IPS DF 19.7 (cell line): Measurements from ENCODE around the gene SLC7A6.

Experiments
- DNase-seq: peaks from one replicate; pipeline ENCODE4 v3.0.0-alpha.2; 2013; ENCODE audit warnings: low read depth, low spot score

SLC7A6 gene

DNA sequence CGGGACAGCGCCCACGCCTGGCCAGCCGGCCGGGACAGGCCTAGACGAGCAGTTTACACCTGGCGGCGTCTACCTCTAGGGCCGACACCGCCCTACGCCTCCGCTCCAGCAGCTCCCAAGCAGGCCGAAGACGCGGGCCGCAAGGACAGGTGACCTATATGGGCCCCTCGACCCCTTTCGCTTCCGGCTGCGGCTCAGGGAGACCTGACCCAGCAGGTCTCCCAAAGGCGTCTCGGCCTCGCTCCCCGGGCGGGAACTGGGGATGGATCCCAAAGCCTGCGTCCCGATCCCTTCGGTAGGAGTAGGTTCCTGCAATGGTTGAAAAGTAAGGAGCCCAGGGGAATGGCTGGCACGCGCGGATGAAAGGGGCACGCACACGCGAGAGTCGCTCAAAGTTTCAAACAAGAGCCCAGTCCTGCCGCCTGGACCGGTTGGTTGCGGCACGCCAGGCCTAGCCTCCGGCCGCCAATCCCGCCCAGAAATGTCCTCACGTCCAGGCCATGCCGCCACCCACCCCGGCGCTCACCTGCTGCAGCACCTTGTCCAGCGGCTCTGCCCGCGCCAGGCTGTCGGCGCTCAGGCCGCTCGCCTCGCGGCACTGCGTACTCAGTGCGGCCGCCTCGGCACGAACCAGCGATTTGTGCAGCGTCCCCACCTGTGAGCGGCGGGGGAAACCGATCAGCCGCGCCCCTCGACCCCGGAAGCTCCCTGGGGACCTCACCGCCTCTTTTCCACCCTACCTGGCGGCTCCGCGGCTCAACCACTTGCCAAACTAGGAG is 29.0 kb upstream of the SLC7A6 start:
- DNase-seq: no peak

GRCh38 chr16:68235887-68236136 is 28.5 kb upstream of the SLC7A6 start, which contains the start of gene ESRP2:
Gene ESRP2 (minus strand): TSS chr16:68236127. CDS start chr16:68236045, 82 bp downstream.
- DNase-seq: no peak

DNA sequence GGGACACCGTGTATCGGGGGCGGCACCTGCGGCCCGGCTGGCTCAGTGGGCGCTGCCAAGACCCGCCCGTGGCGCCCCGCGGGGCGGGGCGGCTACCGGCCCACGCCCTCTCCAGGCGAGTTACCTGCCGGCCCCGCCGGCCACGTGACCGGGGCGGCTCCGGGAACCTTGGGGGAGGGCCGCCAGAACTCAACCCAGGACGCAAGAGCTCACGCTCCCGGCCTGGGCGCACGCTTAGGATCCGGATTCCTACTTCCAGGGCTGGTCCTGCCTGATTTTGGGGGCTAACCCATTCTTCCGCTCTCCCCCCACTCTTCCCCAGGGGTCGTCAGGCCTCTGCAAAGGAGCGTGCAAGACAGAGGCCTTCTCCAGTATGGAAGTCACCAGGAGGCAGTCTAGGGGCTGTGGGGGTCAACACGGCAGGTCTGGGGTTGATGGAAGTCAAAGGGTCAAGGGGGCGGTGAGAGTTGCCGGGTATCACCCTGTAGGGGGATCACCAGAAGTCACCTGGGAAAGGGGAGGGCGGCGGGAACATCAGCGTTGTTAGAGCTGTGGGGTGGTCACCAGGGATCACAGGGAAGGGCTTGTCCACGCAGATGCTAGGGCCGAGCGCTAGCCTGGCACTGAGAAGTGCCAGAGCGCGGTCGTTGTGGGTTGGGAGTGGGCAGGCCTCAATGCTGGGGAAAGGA is 28.0 kb upstream of the SLC7A6 start:
- no peak for DNase-seq

DNA sequence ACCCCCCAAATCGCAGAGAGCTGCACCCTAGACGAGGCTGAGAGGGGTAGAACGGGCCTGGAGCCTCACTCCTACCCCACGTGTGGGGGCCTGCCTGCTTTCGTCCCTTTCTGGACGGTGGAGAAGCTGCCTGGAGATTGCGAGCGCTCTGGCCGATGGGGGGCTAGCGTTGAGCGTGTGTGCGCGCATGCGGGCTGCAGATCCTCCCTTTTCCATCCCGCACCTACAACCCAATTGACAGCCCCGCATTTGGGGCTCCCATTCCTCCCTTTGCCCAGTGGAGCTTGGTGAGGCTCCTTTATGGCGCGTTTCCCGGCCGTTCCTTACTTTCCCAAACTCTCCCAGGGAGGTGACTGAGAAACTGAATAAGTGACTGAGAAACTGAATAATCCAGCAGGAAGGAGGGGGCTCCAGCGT is 27.5 kb upstream of the SLC7A6 start:
- DNase-seq: no peak

- DNase-seq: peak; percentile 89
Observed at GRCh38 chr16:68237243-68238028, 26.9 kb upstream of the SLC7A6 start.

DNA sequence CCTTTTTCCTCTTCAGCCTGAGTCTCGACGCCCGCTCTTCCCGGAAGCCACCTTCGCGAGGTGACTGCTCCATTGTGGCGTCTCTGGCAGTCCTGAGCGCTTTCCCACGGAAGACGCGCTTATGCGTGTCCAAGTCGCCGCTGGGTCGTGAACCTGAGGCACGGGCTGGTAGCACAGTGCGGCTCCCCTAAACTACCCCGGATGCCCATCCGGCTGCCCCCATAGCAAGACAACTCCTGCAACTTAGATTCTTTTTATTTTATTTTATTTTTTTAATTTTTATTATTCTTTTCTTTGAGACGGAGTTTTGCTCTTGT is 26.3 kb upstream of the SLC7A6 start:
- DNase-seq: no peak

GRCh38 chr16:68242085-68242484 is 22.2 kb upstream of the SLC7A6 start:
- DNase-seq: no peak

- no peak for DNase-seq
Observed at GRCh38 chr16:68242926-68243858, 21.1 kb upstream of the SLC7A6 start.

GRCh38 chr16:68244481-68244902 is 19.8 kb upstream of the SLC7A6 start:
- DNase-seq: no peak

DNA sequence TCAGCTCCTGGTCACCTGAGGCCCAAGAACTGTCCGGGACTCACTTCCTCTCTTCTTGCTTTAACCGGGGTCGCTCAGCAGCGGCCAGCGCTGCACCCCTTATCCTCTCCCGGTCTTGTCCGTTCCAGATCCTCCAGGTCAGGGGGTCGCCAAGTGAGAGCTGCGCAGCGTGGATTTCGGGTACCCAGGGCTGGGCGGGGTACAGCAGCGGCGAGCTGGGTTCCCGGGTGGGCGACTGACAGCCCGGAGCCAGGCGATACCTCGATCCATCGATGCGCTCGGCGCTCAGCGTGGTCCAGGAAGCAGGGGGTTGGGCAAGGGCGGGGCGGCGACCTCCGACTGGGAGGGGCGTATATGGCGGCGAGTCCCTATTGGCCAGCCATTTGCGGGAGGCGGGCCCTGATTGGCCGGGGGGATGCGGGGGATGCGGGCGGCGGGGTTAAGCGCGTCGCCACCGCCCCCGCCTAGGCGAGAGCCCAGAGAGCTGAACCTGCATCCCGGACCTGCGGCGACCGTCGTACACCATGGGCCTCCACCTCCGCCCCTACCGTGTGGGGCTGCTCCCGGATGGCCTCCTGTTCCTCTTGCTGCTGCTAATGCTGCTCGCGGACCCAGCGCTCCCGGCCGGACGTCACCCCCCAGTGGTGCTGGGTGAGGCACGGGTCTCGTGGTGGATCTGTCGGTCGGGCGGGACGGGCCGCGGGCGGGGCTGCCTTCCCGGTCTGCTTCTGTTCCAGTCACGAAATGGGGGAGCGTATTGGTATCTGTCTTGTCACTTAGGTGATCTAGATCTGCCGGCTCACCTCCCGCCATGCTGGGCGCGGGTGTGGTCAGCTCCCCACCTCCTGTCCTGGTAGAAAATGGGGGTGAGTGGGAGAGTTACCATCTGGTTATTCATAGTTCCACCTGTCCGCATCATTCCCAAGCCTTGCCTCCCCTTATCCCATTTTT is 19.1 kb upstream of the SLC7A6 start, which contains the start of gene PLA2G15:
TSS of gene PLA2G15 (plus strand) at position 471 of the 951 bp plus-strand sequence. CDS start at position 525, 54 bp downstream.
- DNase-seq: no peak

DNA sequence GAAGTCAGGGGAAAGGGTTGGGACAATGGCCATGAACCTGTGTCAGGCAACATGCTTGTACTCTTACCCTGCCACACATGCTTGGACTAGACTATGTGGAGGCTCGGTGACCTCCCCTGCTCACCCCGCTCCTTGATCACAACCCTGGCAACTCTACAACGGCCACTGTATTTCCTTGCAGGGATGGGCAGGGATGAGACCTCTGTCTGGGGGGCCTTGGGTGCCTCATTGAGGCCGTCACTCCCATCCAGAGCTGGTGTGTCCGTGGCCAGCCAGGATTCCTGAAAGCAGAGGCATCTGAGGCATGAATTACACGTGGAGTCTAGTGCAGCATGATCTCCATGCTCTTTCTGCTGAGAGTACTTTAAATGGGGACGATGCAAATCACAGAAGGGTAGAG is 18.2 kb upstream of the SLC7A6 start:
- DNase-seq: no peak

DNA sequence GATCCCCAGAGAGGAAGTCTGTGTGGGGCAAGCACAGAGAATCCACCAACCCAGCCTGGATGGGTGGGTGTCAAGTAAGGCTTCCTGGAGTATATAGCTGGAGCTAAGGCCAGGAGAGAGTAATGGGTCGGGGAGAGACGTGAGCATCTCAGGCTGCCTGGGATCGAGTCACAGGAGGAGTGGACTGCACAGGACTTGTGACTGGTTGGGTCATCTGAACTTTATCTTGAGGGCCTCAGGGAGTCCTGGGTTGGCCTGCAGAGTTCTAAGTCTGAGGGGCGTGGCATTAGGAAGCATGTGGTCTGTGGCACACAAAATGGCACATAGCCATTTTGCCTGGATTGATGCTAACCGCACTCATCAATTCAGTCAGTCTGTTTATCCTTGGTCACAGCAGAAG is 17.7 kb upstream of the SLC7A6 start:
- no peak for DNase-seq

DNA sequence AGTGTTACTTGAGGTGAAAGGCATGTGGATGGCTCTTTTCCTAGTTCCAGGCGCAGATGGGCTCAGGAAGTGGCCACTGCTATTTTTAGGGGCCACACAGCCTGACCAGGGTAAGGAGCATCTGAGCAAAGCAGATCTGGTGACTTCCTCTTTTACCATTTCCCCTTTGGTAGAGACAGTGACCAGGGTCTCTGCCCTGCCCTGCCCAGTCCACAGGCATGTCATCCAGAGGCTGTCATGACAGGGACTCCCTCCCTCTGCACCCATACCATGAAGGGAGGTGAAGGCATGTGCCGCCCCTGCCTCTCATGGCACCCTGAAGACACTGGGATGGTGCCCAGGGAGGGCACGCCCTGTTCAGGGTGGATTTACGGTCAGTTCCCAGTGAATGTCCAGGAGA is 16.9 kb upstream of the SLC7A6 start:
- no peak for DNase-seq

GRCh38 chr16:68247932-68248331 is 16.4 kb upstream of the SLC7A6 start:
- DNase-seq: no peak

GRCh38 chr16:68249371-68249770 is 15.0 kb upstream of the SLC7A6 start:
- DNase-seq: no peak

GRCh38 chr16:68250951-68251350 is 13.4 kb upstream of the SLC7A6 start:
- no peak for DNase-seq

DNA sequence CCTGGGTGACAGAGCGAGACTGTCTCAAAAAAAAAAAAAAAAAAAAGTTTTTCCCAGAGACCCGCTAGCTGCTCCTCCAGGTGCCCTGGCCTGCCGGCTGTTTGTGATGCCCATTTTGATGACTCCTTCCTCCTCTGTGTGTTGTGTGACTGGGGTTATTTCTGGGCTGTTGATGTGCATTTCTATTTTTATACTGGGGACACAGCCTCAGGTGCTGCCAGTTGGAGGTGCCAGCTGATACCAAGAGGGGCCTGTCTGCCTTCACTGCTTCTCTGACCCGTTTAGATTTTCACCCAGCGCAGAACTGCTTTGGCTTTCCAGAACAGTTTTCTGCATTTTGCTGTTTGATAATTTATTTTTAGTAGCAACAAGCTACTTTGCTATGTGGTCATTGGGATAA is 12.5 kb upstream of the SLC7A6 start:
- no peak for DNase-seq

GRCh38 chr16:68252383-68252782 is 11.9 kb upstream of the SLC7A6 start:
- no peak for DNase-seq

DNA sequence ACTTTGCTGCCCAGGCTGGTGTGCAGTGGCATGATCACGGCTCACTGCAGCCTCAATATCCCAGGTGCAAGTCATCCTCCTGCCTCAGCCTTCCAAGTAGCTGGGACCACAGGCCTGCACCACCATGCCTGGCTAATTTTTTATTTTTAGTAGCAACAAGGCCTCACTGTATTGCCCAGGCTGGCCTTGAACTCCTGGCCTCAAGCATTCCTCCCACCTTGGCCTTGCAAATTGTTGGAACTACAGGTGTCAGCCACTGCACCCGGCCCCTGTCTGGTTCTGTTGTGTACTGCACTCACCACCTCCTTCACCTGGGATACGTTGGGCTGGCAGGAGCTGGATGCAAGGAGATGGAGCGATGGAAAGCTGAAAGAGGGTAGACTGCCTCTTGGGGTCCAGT is 10.6 kb upstream of the SLC7A6 start:
- no peak for DNase-seq

DNA sequence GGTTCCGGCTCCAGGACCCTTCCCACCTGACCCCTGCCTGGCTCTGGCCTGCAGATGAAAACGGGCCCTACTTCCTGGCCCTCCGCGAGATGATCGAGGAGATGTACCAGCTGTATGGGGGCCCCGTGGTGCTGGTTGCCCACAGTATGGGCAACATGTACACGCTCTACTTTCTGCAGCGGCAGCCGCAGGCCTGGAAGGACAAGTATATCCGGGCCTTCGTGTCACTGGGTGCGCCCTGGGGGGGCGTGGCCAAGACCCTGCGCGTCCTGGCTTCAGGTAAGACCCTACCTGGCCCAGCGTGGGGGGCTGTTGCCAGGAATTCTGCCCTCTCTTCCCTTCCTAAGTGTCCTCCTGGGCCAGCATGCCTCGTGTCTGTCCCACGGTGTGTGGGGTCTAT is 8.6 kb upstream of the SLC7A6 start:
- DNase-seq: no peak
